Limb (tissue), 2 donors: ENCODE data around the gene EDC4.
"Not testable (repeated sequence)": the region's sequence is repeated elsewhere in the genome, so short reads cannot be mapped to it uniquely, and the experiment has no call there.

Experiments used
- DNase-seq, 2 donors: peaks; one replicate each; pipeline ENCODE4 v3.0.0-alpha.2; 2016; ENCODE audit errors: extremely low spot score in 2 of 2

Gene EDC4

DNA sequence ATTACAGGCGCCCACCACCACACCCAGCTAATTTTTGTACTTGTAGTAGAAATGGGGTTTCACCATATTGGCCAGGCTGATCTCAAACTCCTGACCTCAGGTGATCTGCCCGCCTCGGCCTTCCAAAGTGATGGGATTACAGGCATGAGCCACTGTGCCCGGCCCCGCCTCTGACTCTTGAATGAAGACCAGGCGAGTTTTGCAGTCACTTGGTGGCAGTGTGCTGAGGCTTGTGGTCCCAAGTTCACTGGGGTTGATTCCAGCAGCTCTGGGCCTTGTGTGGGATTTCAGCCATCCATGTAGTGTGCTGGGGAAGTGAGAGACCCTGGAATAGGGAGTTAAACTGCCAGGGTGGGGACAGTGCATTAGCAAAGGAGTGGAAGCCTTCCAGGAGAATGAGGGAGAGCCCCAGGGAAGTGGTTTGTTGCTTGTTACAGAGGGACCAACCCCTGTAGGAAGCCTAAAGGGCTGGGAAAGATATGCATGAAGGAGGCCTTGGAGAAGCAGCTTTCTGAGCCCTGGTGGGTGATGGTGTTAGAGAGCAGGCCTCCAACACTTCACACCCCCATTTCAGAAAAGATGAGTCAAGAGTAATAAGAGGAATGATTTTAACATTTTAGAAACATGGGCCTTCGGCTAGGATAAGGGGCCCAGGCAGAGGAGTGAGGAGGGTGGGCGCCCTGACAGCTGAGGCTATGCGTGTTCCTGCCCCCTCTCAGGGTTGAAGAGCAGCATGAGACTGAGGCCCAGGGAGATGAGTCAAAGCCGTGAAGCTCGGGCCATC, 34.7 kb downstream of the EDC4 start:
- no peak for DNase-seq

DNA sequence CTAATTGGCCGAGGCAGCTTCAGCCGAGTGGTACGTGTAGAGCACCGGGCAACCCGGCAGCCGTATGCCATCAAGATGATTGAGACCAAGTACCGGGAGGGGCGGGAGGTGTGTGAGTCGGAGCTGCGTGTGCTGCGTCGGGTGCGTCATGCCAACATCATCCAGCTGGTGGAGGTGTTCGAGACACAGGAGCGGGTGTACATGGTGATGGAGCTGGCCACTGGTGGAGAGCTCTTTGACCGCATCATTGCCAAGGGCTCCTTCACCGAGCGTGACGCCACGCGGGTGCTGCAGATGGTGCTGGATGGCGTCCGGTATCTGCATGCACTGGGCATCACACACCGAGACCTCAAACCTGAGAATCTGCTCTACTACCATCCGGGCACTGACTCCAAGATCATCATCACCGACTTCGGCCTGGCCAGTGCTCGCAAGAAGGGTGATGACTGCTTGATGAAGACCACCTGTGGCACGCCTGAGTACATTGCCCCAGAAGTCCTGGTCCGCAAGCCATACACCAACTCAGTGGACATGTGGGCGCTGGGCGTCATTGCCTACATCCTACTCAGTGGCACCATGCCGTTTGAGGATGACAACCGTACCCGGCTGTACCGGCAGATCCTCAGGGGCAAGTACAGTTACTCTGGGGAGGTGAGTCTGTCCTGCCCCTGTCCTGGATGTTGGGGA, 36.3 kb downstream of the EDC4 start:
- DNase-seq = no peak

- no peak for DNase-seq
Measured at GRCh38 chr16:67910158-67910557, 37.3 kb downstream of the EDC4 start.

DNA sequence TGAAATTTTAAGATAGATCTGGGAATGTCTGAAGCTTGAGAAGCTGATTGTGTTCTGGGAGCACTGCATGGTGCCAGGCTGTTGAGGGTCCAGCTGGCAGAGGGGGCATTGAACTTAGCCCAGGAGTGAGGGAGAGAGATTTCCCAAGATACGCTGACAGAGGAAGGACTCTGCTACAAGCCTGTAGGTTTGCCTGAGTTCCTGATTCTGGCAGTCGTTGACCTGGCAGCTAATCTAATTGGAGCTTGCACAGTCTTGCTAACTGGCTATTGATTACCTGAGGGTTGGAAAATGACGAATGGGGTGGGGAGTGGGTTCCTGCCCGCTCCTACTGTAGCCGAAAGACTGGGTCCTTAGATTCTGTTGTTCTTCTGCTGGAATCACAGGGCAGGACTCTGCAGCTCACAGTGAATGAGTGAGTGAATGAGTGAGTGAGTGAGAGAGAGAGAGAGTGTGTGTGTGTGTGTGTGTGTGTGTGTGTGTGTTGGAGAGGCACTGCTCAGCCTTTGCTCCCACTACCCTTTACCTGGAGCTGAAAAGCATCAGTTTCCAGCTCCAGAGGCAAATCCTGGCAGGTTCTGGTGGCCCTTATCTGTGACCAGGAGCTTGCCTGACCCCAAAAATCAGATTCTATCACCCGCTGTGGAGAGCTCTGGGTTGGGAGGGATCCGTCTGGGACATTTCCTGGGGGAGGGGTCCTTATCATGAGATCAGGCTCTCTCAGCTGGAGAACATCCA, 42.1 kb downstream of the EDC4 start:
- DNase-seq = no peak

- DNase-seq = not testable (repeated sequence)
Measured at GRCh38 chr16:67915496-67915769, 42.6 kb downstream of the EDC4 start.

GRCh38 chr16:67915831-67916723, 43.2 kb downstream of the EDC4 start:
- DNase-seq = no peak

DNA sequence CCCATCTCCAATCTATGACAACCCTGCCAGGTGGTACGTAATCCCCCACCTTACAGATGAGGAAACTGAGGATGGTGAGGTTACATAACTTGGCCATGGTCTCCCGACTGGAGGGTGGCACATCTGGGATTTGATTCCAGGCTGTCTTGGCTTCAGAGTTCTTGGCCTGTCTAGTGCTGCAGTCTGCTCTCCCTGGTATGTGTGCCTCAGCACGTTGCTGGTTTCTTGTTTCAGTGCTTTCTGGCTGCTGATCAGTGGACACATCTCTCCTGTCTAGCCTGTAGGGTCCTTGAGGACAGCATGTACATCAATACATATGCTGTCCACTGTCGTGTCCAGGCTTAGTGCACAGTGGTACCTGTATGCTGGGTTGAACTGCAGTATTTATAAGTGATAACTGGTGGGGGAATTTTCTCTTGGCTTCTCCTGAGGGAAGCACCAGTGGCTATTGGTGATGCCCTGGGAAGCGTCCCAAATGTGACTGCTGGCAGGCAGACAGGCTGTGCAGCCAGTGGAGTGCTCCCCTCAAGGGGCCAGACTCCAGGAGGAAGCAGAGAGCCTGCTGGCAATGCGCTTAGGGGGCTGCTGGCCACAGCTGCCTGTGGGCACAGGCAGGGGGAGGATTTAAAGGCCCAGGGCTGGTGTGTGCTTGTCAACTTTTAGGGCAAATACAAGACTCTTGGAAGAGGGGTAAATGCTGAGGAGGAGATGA, 44.4 kb downstream of the EDC4 start:
- DNase-seq = no peak

DNA sequence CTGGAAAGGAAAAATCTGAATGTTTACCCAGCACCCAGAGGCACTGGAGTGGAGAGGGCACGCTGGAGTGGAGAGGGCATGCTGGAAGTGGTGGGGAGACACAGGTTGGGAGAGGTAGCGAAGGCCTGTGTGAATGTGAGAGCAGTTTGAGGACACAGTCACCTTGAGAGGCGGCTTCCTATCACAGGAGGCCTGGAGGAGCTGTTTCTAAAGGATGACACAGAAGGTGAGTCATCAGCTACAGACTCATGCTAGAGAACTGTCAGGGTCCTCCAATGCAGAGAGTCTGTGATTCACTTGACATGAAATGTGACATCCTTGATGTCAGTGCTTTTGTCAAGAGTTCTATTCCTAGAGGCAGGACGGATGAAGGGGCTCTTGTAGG, 45.0 kb downstream of the EDC4 start:
- no peak for DNase-seq

GRCh38 chr16:67919622-67920221, 46.9 kb downstream of the EDC4 start:
- no peak for DNase-seq

- DNase-seq = no peak
Measured at GRCh38 chr16:67922221-67922620, 49.4 kb downstream of the EDC4 start.

DNA sequence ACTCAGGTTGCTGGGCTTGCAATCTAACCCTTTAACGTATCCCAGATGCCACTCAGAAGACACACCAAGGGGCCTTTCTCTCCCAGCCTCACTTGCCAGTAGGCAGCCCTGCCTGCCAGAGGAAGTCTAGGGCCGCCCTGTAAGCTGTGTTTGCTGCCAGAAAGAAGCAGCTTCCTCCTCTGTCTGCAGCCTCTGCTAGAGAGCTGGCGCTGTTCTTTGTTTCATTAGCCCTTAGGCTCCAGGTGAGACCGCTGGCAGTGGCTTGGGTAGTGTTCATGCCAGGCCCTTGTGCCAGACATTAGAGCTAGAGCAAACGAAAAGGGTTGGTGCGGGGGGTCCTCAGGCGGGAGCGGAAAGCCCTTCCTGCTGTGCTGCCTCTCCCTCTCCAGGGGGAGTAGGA, 49.9 kb downstream of the EDC4 start:
- no peak for DNase-seq

- no peak for DNase-seq
Measured at GRCh38 chr16:67923414-67924116, 50.7 kb downstream of the EDC4 start.

GRCh38 chr16:67924140-67924906, 51.5 kb downstream of the EDC4 start:
- no peak for DNase-seq

GRCh38 chr16:67926181-67926750, 53.4 kb downstream of the EDC4 start:
- DNase-seq = no peak

- no peak for DNase-seq
Measured at GRCh38 chr16:67927131-67927941, 54.5 kb downstream of the EDC4 start.

DNA sequence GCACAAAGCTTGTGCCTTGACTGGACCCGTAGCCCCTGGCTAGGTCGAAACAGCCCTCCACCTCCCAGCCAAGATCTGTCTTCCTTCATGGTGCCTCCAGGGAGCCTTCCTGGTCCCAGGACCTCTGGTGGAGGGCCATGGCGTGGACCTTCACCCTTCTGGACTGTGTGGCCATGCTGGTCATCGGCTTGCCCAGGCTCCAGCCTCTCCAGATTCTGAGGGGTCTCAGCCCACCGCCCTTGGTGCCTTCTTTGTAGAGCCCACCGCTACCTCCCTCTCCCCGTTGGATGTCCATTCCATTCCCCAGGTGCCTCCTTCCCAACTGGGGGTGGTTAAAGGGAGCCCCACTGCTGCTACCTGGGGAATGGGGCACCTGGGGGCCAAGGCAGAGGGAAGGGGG, 55.3 kb downstream of the EDC4 start:
- no peak for DNase-seq

- peak; percentile 62 to 79 for DNase-seq
Measured at GRCh38 chr16:67928561-67929364, 55.9 kb downstream of the EDC4 start.
